ENCODE data around the gene DLGAP1. TPM values are rescaled to one million over a fixed set of nuclear protein-coding genes. Genes with fewer than 3 reads are reported as not detected.

The DLGAP1 gene
- total RNA-seq, 1 experiment from 2014 or later: 0.07 TPM

GRCh38 chr18:3960977-3961376, 494.1 kb downstream of the DLGAP1 start:
- no peaks in the 10 kb centered on the region for H3K27me3 Mint-ChIP-seq (ENCODE audit: insufficient read depth, unreplicated experiment)
- no peak for TF ChIP-seq CTCF (IDR thresholded peaks at IDR 0.05; ENCODE audit: insufficient read depth in 1 of 2, low read depth in 1 of 2, low read length in 1 of 2, severe bottlenecking in 1 of 2, unreplicated experiment in 1 of 2)
- Histone ChIP-seq H3K36me3 (ENCODE audit: control insufficient read depth, insufficient read depth, low read length) (no peaks in the 10 kb centered on the region), H3K4me3 (ENCODE audit: low read depth, low read length) (no peak overlapping the region), H3K4me1 (no peaks in the 10 kb centered on the region), H3K9me3 (no peaks in the 10 kb centered on the region), H3K27me3 (replicated peaks; ENCODE audit: control insufficient read depth, insufficient read depth, low read length) (no peaks in the 10 kb centered on the region)
- POLR2A ChIA-PET: no interaction called here
- CTCF ChIA-PET: no interaction called here
- no peak overlapping the region for H3K27ac Mint-ChIP-seq (ENCODE audit: unreplicated experiment)
- intact Hi-C loops (cut with micrococcal nuclease; ENCODE audit: unreplicated experiment): no loop called here
- DNase-seq: no peak
- no peak overlapping the region for H3K4me3 Mint-ChIP-seq (ENCODE audit: unreplicated experiment)
- no peaks in the 10 kb centered on the region for H3K36me3 Mint-ChIP-seq (ENCODE audit: insufficient read depth, unreplicated experiment)
- H3K4me1 Mint-ChIP-seq (ENCODE audit: low read depth, unreplicated experiment): no peaks in the 10 kb centered on the region
- no TSS peak for BruUV-seq (replicated peaks)
- no peaks in the 10 kb centered on the region for H3K9me3 Mint-ChIP-seq (ENCODE audit: unreplicated experiment)

GRCh38 chr18:3960142-3960541, 495.0 kb downstream of the DLGAP1 start:
- TF ChIP-seq CTCF (IDR thresholded peaks at IDR 0.05; ENCODE audit: insufficient read depth in 1 of 2, low read depth in 1 of 2, low read length in 1 of 2, severe bottlenecking in 1 of 2, unreplicated experiment in 1 of 2): no peak
- Mint-ChIP-seq H3K9me3 (ENCODE audit: unreplicated experiment) (no peaks in the 10 kb centered on the region), H3K27ac (ENCODE audit: unreplicated experiment) (no peak overlapping the region), H3K4me3 (ENCODE audit: unreplicated experiment) (no peak overlapping the region), H3K4me1 (ENCODE audit: low read depth, unreplicated experiment) (no peaks in the 10 kb centered on the region), H3K36me3 (ENCODE audit: insufficient read depth, unreplicated experiment) (no peaks in the 10 kb centered on the region), H3K27me3 (ENCODE audit: insufficient read depth, unreplicated experiment) (no peaks in the 10 kb centered on the region)
- intact Hi-C loops (cut with micrococcal nuclease; ENCODE audit: unreplicated experiment): no loop called here
- Histone ChIP-seq H3K4me3 (ENCODE audit: low read depth, low read length) (no peak overlapping the region), H3K27me3 (replicated peaks; ENCODE audit: control insufficient read depth, insufficient read depth, low read length) (no peaks in the 10 kb centered on the region), H3K9me3 (no peaks in the 10 kb centered on the region), H3K36me3 (ENCODE audit: control insufficient read depth, insufficient read depth, low read length) (no peaks in the 10 kb centered on the region), H3K4me1 (no peaks in the 10 kb centered on the region)
- no TSS peak for BruUV-seq (replicated peaks)
- no peak for DNase-seq
- POLR2A ChIA-PET: no interaction called here
- CTCF ChIA-PET: no interaction called here

DNA sequence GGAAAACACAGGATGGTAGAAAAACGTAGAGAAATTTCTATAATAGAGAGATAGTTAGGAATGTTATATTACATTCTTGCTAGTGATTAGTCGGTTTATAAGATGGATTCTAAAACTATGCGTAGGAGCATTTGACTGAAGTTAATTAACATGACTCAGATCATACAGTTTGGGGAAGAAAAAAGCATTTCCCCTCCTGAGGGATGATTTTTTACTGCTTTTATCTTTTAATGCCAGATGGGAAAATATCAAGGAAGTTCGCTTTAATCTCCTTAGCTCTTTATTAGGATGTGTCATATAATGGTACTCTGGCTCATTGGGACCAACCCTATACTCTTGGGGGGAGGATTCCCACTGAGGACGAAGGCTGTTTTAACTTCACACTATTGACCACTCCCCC, 503.1 kb downstream of the DLGAP1 start:
- no peaks in the 10 kb centered on the region for H3K36me3 ChIP-seq (ENCODE audit: control insufficient read depth, insufficient read depth, low read length)
- no peaks in the 10 kb centered on the region for H3K4me1 ChIP-seq
- intact Hi-C loops (cut with micrococcal nuclease; ENCODE audit: unreplicated experiment): no loop called here
- Mint-ChIP-seq H3K27me3 (ENCODE audit: insufficient read depth, unreplicated experiment) (no peaks in the 10 kb centered on the region), H3K9me3 (ENCODE audit: unreplicated experiment) (no peaks in the 10 kb centered on the region), H3K4me3 (ENCODE audit: unreplicated experiment) (no peak overlapping the region), H3K27ac (ENCODE audit: unreplicated experiment) (no peak overlapping the region), H3K4me1 (ENCODE audit: low read depth, unreplicated experiment) (no peaks in the 10 kb centered on the region), H3K36me3 (ENCODE audit: insufficient read depth, unreplicated experiment) (no peaks in the 10 kb centered on the region)
- no peaks in the 10 kb centered on the region for H3K9me3 ChIP-seq
- H3K27me3 ChIP-seq (replicated peaks; ENCODE audit: control insufficient read depth, insufficient read depth, low read length): no peaks in the 10 kb centered on the region
- no peak for TF ChIP-seq CTCF (IDR thresholded peaks at IDR 0.05; ENCODE audit: insufficient read depth in 1 of 2, low read depth in 1 of 2, low read length in 1 of 2, severe bottlenecking in 1 of 2, unreplicated experiment in 1 of 2)
- no TSS peak for BruUV-seq (replicated peaks)
- no peak for DNase-seq
- CTCF ChIA-PET: no interaction called here
- no peak overlapping the region for H3K4me3 ChIP-seq (ENCODE audit: low read depth, low read length)
- POLR2A ChIA-PET: no interaction called here

Measured in Caco-2 (cell line).